ENCODE data around the gene C6orf132. TPM values are rescaled to one million over a fixed set of nuclear protein-coding genes. Genes with fewer than 3 reads are reported as not detected.

C6orf132 gene
- total RNA-seq, 2 donors from 2014 or later = 23.4 to 24.4 TPM

DNA sequence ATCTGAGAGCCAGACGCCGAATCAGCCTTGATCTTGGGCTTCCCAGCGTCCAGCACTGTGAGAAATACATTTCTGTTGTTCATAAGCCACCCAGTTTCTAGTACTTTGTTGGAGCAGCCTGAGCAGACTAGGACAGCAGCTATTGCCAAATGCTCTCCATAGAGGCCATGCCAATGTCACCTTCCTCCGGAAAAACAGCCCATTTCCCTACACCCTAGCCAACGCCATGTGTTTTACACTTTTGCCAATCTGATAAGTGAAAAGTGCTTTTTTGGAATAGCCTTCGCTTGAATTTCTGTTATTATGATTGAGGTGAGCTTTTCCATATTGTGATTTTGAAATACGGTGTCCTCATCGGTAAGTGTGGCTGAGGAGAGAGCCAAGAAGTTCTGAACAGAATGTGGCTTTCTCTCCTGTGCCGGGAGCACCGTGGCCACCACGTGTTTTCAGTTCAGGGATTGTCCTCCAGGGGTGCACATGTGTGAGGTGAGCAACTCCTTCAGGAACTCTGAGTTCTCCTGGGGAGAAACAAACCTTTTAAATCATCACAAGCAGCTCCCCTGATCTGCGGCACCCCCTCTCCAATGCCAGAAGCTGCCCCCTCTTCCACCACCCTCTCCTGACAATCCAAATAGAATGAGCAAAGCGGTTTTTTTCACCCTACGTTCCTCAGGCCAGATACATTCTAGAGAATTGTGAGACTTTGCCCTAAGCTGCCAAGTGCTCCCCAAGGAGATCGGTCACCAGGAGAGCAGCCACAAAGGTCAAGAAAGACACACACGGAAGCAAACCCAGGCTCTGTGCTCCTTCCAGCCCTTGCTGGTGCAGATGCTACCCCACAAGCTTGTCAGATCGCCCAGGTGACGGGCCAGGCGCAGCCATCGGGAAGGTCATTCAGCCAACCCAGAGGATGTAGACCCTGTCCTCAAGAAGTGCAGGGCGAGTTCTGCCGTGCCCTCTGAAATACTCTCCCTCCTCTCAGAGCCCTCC lies 56.1 kb downstream of the C6orf132 start:
- TF ChIP-seq, protein P1, sequence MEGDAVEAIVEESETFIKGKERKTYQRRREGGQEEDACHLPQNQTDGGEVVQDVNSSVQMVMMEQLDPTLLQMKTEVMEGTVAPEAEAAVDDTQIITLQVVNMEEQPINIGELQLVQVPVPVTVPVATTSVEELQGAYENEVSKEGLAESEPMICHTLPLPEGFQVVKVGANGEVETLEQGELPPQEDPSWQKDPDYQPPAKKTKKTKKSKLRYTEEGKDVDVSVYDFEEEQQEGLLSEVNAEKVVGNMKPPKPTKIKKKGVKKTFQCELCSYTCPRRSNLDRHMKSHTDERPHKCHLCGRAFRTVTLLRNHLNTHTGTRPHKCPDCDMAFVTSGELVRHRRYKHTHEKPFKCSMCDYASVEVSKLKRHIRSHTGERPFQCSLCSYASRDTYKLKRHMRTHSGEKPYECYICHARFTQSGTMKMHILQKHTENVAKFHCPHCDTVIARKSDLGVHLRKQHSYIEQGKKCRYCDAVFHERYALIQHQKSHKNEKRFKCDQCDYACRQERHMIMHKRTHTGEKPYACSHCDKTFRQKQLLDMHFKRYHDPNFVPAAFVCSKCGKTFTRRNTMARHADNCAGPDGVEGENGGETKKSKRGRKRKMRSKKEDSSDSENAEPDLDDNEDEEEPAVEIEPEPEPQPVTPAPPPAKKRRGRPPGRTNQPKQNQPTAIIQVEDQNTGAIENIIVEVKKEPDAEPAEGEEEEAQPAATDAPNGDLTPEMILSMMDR (conservative IDR thresholded peaks at IDR 0.05) = peak; percentile 65
- no peak overlapping the region for H3K4me3 Mint-ChIP-seq
- Histone ChIP-seq H3K9me3 (ENCODE audit: control insufficient read depth, low read length) (no peaks in the 10 kb centered on the region), H3K27ac (ENCODE audit: low read depth, low read length) (no peak overlapping the region), H3K9ac (ENCODE audit: extremely low read depth, low read length, poor library complexity, severe bottlenecking) (no peak overlapping the region), H3K4me3 (ENCODE audit: low read length) (no peak overlapping the region), H3K27me3 (ENCODE audit: control insufficient read depth, insufficient read depth, low read length, poor library complexity, severe bottlenecking) (no peaks in the 10 kb centered on the region), H3K4me1 (ENCODE audit: control insufficient read depth, insufficient read depth, low read length) (no peaks in the 10 kb centered on the region), H3K36me3 (ENCODE audit: control insufficient read depth, insufficient read depth, low read length) (no peaks in the 10 kb centered on the region)
- no peak overlapping the region for H3K27ac Mint-ChIP-seq
- no peaks in the 10 kb centered on the region for H3K9me3 Mint-ChIP-seq
- DNase-seq = peak; percentile 68
- peaks cover 15% of the 10 kb centered on the region for H3K27me3 Mint-ChIP-seq (ENCODE audit: insufficient read depth)
- no peaks in the 10 kb centered on the region for H3K36me3 Mint-ChIP-seq (ENCODE audit: low read depth)
- no peaks in the 10 kb centered on the region for H3K4me1 Mint-ChIP-seq
- 87 to 90% methylated on average over 16 to 22 of the region's 22 CpGs for WGBS, 2 experiments (ENCODE audit: insufficient coverage in 1 of 2, insufficient read length in 1 of 2)

DNA sequence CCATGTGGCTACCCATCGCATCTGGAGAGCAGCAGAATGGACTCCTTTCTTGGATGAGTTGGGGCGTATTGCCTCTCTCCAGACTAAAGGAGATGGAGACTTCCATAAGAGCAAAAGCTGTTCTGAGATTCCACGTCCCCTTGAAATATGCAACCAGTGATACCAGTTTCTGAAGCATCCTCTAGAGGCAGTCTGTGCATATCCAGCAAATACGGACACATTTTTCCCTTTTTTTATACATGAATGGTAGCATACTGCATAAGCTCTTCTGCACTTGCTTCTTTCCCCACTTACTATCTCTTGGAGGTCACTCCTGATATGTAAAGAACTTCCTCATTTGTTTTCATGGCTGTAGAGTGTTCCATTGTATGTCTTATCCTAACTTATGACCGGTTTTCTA lies 57.5 kb downstream of the C6orf132 start:
- no peaks in the 10 kb centered on the region for H3K4me1 ChIP-seq (ENCODE audit: control insufficient read depth, insufficient read depth, low read length)
- WGBS, 2 experiments (ENCODE audit: insufficient coverage in 1 of 2, insufficient read length in 1 of 2) = 90 to 92% methylated on average over 3 to 5 of the region's 5 CpGs

DNA sequence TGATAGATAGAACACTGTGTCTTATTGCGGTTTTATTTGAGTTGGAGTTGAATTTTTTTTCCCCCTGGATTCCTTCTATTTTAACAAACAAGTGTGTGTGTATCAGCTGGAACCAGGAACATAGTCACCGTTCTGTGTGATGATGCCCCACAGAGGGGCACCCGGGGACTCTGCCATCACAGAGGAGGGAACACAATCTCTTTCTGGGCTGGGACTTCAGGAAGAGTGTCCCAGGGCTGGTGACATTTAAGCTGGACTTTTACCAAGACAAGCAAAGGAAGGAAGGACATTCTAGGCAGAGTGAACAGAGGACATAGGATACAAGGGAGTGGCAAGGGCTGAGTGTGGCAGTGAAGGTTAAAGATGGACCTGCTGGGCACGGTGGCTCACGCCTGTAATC lies 58.9 kb downstream of the C6orf132 start:
- H3K27ac Mint-ChIP-seq = no peak overlapping the region
- Histone ChIP-seq H3K36me3 (ENCODE audit: control insufficient read depth, insufficient read depth, low read length) (no peaks in the 10 kb centered on the region), H3K4me1 (ENCODE audit: control insufficient read depth, insufficient read depth, low read length) (no peaks in the 10 kb centered on the region), H3K27me3 (ENCODE audit: control insufficient read depth, insufficient read depth, low read length, poor library complexity, severe bottlenecking) (no peaks in the 10 kb centered on the region), H3K9me3 (ENCODE audit: control insufficient read depth, low read length) (no peaks in the 10 kb centered on the region), H3K4me3 (ENCODE audit: low read length) (no peak overlapping the region), H3K9ac (ENCODE audit: extremely low read depth, low read length, poor library complexity, severe bottlenecking) (no peak overlapping the region), H3K27ac (ENCODE audit: low read depth, low read length) (no peak overlapping the region)
- no peak for DNase-seq
- H3K4me1 Mint-ChIP-seq = no peaks in the 10 kb centered on the region
- H3K36me3 Mint-ChIP-seq (ENCODE audit: low read depth) = peaks cover 6% of the 10 kb centered on the region
- no peak overlapping the region for H3K4me3 Mint-ChIP-seq
- TF ChIP-seq, protein P1 (conservative IDR thresholded peaks at IDR 0.05) = no peak
- H3K27me3 Mint-ChIP-seq (ENCODE audit: insufficient read depth) = peaks cover 6% of the 10 kb centered on the region
- WGBS, 2 experiments (ENCODE audit: insufficient coverage in 1 of 2, insufficient read length in 1 of 2) = 85 to 100% methylated on average over 3 to 5 of the region's 5 CpGs
- H3K9me3 Mint-ChIP-seq = no peaks in the 10 kb centered on the region

More for the DNA sequence above, 57.5 kb downstream of the C6orf132 start:
- H3K27me3 ChIP-seq (ENCODE audit: control insufficient read depth, insufficient read depth, low read length, poor library complexity, severe bottlenecking) = no peaks in the 10 kb centered on the region
- no peak for DNase-seq
- Mint-ChIP-seq H3K27me3 (ENCODE audit: insufficient read depth) (peaks cover 7% of the 10 kb centered on the region), H3K4me1 (no peaks in the 10 kb centered on the region), H3K27ac (no peak overlapping the region), H3K4me3 (no peak overlapping the region), H3K9me3 (no peaks in the 10 kb centered on the region), H3K36me3 (ENCODE audit: low read depth) (peaks cover 2% of the 10 kb centered on the region)
- H3K9me3 ChIP-seq (ENCODE audit: control insufficient read depth, low read length) = no peaks in the 10 kb centered on the region
- H3K27ac ChIP-seq (ENCODE audit: low read depth, low read length) = no peak overlapping the region
- H3K9ac ChIP-seq (ENCODE audit: extremely low read depth, low read length, poor library complexity, severe bottlenecking) = no peak overlapping the region
- no peaks in the 10 kb centered on the region for H3K36me3 ChIP-seq (ENCODE audit: control insufficient read depth, insufficient read depth, low read length)
- no peak overlapping the region for H3K4me3 ChIP-seq (ENCODE audit: low read length)
- TF ChIP-seq, protein P1 (conservative IDR thresholded peaks at IDR 0.05) = peak; percentile 9
